HUES48 (cell line): ENCODE results near the gene MSI2.

ENCODE experiments used
- H3K27ac ChIP-seq: one replicate; pipeline ENCODE4 v1.7.0; 2013; ENCODE audit warnings: low read depth, low read length, inconsistent platforms
- H3K27me3 ChIP-seq: 2 replicates; pipeline ENCODE4 v1.6.1; 2013; ENCODE audit warnings: mild to moderate bottlenecking, low read length; ENCODE audit not compliant: control insufficient read depth, insufficient read depth
- H3K36me3 ChIP-seq: 2 replicates; pipeline ENCODE4 v1.6.1; 2013; ENCODE audit warnings: low read length; ENCODE audit not compliant: control insufficient read depth, insufficient read depth
- H3K4me1 ChIP-seq: 2 replicates; pipeline ENCODE4 v1.6.1; 2013; ENCODE audit warnings: mild to moderate bottlenecking, low read length; ENCODE audit not compliant: control insufficient read depth, insufficient read depth
- H3K4me3 ChIP-seq: 2 replicates; pipeline ENCODE4 v1.5.1; 2013; ENCODE audit warnings: mild to moderate bottlenecking, low read depth, low read length
- H3K9ac ChIP-seq: 2 replicates; pipeline ENCODE4 v1.6.1; 2013; ENCODE audit warnings: mild to moderate bottlenecking, low read depth, low read length, moderate library complexity
- H3K9me3 ChIP-seq: 2 replicates; pipeline ENCODE4 v1.6.1; 2013; ENCODE audit warnings: low read length; ENCODE audit not compliant: control insufficient read depth, insufficient read depth

The MSI2 gene

GRCh38 chr17:57550016-57550415, 293.7 kb downstream of the MSI2 start:
- Histone ChIP-seq H3K9ac (no peak overlapping the region), H3K36me3 (no peaks in the 10 kb centered on the region), H3K27ac (peak overlapping the region; percentile 23), H3K27me3 (no peaks in the 10 kb centered on the region), H3K9me3 (no peaks in the 10 kb centered on the region), H3K4me3 (no peak overlapping the region), H3K4me1 (peaks cover 75% of the 10 kb centered on the region)

- H3K9me3 ChIP-seq, result no peaks in the 10 kb centered on the region
- no peak overlapping the region for H3K4me3 ChIP-seq
- no peaks in the 10 kb centered on the region for H3K36me3 ChIP-seq
- peaks cover 71% of the 10 kb centered on the region for H3K4me1 ChIP-seq
- H3K9ac ChIP-seq, result no peak overlapping the region
- H3K27ac ChIP-seq, result peak overlapping the region; percentile 23
- no peaks in the 10 kb centered on the region for H3K27me3 ChIP-seq
Observed at GRCh38 chr17:57550668-57551315, 294.5 kb downstream of the MSI2 start.

GRCh38 chr17:57551321-57552079, 295.2 kb downstream of the MSI2 start:
- peak overlapping the region; percentile 26 for H3K27ac ChIP-seq
- peaks cover 67% of the 10 kb centered on the region for H3K4me1 ChIP-seq
- no peaks in the 10 kb centered on the region for H3K9me3 ChIP-seq
- no peaks in the 10 kb centered on the region for H3K36me3 ChIP-seq
- H3K27me3 ChIP-seq, result no peaks in the 10 kb centered on the region
- H3K4me3 ChIP-seq, result no peak overlapping the region
- no peak overlapping the region for H3K9ac ChIP-seq

- no peak overlapping the region for H3K9ac ChIP-seq
- no peak overlapping the region for H3K4me3 ChIP-seq
- no peaks in the 10 kb centered on the region for H3K9me3 ChIP-seq
- H3K27me3 ChIP-seq, result no peaks in the 10 kb centered on the region
- H3K4me1 ChIP-seq, result peaks cover 67% of the 10 kb centered on the region
- peak overlapping the region; percentile 26 for H3K27ac ChIP-seq
- H3K36me3 ChIP-seq, result no peaks in the 10 kb centered on the region; the same call in 1 of the 2 replicates
Observed at GRCh38 chr17:57552114-57552624, 295.8 kb downstream of the MSI2 start.

GRCh38 chr17:57553526-57553925, 297.2 kb downstream of the MSI2 start:
- Histone ChIP-seq H3K36me3 (no peaks in the 10 kb centered on the region; the same call in 1 of the 2 replicates), H3K9ac (no peak overlapping the region)

DNA sequence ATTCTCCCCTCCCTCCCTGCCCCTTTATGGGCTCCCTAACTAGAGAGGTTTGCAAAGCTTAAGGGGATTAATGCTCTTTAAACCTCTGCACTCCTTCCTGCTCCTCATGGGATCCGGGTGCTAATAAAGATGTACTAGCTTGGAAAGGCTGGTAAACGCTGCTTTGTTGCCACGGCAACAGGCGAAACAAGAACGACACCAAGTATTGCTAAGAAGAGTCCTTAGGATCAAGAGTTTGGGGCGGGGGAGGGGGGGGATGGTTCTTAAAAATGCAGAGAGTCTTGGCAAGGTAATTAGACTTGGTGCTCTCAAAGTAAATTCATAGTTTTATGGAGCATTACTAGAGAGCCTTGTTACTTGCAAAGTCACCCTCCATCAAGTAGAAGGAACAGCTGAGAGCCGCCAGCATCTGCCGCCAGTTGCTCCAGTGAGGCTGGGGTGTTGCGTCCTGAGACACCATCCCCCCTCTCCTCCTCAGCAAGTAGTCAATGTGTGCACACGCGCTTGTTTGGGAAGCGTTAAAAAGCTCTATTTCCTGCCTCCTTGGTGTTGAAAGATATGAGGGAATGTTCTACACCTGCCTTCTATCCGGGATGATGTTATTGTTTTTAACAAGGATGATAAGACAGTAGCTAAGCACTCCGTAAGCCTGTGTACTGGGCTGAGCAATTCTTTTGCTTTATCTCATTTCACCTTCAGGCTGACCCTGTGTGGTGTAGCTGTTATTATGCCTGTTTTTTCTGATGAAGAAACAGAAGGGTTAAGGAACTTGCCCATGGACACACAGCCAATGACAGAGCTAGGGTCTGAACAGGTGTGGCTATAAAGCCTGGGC, 297.9 kb downstream of the MSI2 start:
- no peak overlapping the region for H3K9ac ChIP-seq
- H3K4me3 ChIP-seq, result no peak overlapping the region
- no peaks in the 10 kb centered on the region for H3K9me3 ChIP-seq
- no peaks in the 10 kb centered on the region; the same call in 1 of the 2 replicates for H3K36me3 ChIP-seq
- H3K27ac ChIP-seq, result peak overlapping the region; percentile 63
- peaks cover 61% of the 10 kb centered on the region for H3K4me1 ChIP-seq
- H3K27me3 ChIP-seq, result no peaks in the 10 kb centered on the region

More at GRCh38 chr17:57553526-57553925, 297.2 kb downstream of the MSI2 start:
- Histone ChIP-seq H3K27me3 (no peaks in the 10 kb centered on the region), H3K27ac (peak overlapping the region; percentile 32), H3K4me3 (no peak overlapping the region), H3K9me3 (no peaks in the 10 kb centered on the region), H3K4me1 (peaks cover 64% of the 10 kb centered on the region)

- no peaks in the 10 kb centered on the region; the same call in 1 of the 2 replicates for H3K36me3 ChIP-seq
Observed at GRCh38 chr17:57554826-57555635, 298.7 kb downstream of the MSI2 start.

GRCh38 chr17:57555636-57556175, 299.4 kb downstream of the MSI2 start:
- Histone ChIP-seq H3K27ac (no peak overlapping the region), H3K9me3 (no peaks in the 10 kb centered on the region), H3K36me3 (no peaks in the 10 kb centered on the region; the same call in 1 of the 2 replicates), H3K9ac (no peak overlapping the region), H3K27me3 (no peaks in the 10 kb centered on the region), H3K4me3 (no peak overlapping the region), H3K4me1 (peaks cover 46% of the 10 kb centered on the region)

More at GRCh38 chr17:57554826-57555635, 298.7 kb downstream of the MSI2 start:
- Histone ChIP-seq H3K27me3 (no peaks in the 10 kb centered on the region), H3K4me3 (no peak overlapping the region), H3K27ac (peak overlapping the region; percentile 63), H3K9ac (no peak overlapping the region), H3K4me1 (peaks cover 53% of the 10 kb centered on the region), H3K9me3 (no peaks in the 10 kb centered on the region)

GRCh38 chr17:57556320-57556719, 300.0 kb downstream of the MSI2 start:
- Histone ChIP-seq H3K4me1 (peaks cover 40% of the 10 kb centered on the region), H3K9ac (no peak overlapping the region), H3K27me3 (no peaks in the 10 kb centered on the region), H3K27ac (no peak overlapping the region), H3K36me3 (no peaks in the 10 kb centered on the region; the same call in 1 of the 2 replicates), H3K4me3 (no peak overlapping the region), H3K9me3 (no peaks in the 10 kb centered on the region)

GRCh38 chr17:57556977-57557376, 300.7 kb downstream of the MSI2 start:
- Histone ChIP-seq H3K4me1 (peaks cover 33% of the 10 kb centered on the region), H3K4me3 (no peak overlapping the region), H3K27ac (no peak overlapping the region), H3K9me3 (no peaks in the 10 kb centered on the region), H3K36me3 (no peaks in the 10 kb centered on the region; the same call in 1 of the 2 replicates), H3K9ac (no peak overlapping the region), H3K27me3 (no peaks in the 10 kb centered on the region)
